ENCODE results near the gene GGA1.
A peak's percentile ranks its signal among the peaks of the same experiment; 100 is the strongest.
"Not testable (repeated sequence)": the region's sequence is repeated elsewhere in the genome, so short reads cannot be mapped to it uniquely, and the experiment has no call there.

Gene GGA1

GRCh38 chr22:37654563-37655251 lies 46.1 kb downstream of the GGA1 start:
- DNase-seq (ENCODE audit: low spot score): no peak

- no peak for DNase-seq (ENCODE audit: low spot score)
Measured at GRCh38 chr22:37655252-37655563, 46.6 kb downstream of the GGA1 start.

- not testable (repeated sequence) for DNase-seq (ENCODE audit: low spot score)
Measured at GRCh38 chr22:37656583-37656982, 47.9 kb downstream of the GGA1 start.

GRCh38 chr22:37657590-37658132 lies 49.0 kb downstream of the GGA1 start:
- no peak for DNase-seq (ENCODE audit: low spot score)

GRCh38 chr22:37658133-37659065 lies 49.8 kb downstream of the GGA1 start, which contains the start of gene PDXP:
TSS of gene PDXP (plus strand) at chr22:37658723. CDS start at chr22:37658783, 60 bp downstream.
- DNase-seq (ENCODE audit: low spot score): peak; percentile 100

- DNase-seq (ENCODE audit: low spot score): no peak
Measured at GRCh38 chr22:37659066-37659896, 50.6 kb downstream of the GGA1 start.

- DNase-seq (ENCODE audit: low spot score): no peak
Measured at GRCh38 chr22:37659897-37660708, 51.5 kb downstream of the GGA1 start.

- no peak for DNase-seq (ENCODE audit: low spot score)
Measured at GRCh38 chr22:37660709-37661045, 52.0 kb downstream of the GGA1 start.

- no peak for DNase-seq (ENCODE audit: low spot score)
Measured at GRCh38 chr22:37661160-37661924, 52.7 kb downstream of the GGA1 start.

- no peak for DNase-seq (ENCODE audit: low spot score)
Measured at GRCh38 chr22:37662039-37662438, 53.4 kb downstream of the GGA1 start.

GRCh38 chr22:37663521-37664140 lies 55.0 kb downstream of the GGA1 start:
- DNase-seq (ENCODE audit: low spot score): no peak

- DNase-seq (ENCODE audit: low spot score): no peak
Measured at GRCh38 chr22:37664249-37665101, 55.8 kb downstream of the GGA1 start.

- no peak for DNase-seq (ENCODE audit: low spot score)
Measured at GRCh38 chr22:37665487-37665886, 56.9 kb downstream of the GGA1 start.

- no peak for DNase-seq (ENCODE audit: low spot score)
Measured at GRCh38 chr22:37669586-37669985, 61.0 kb downstream of the GGA1 start.

GRCh38 chr22:37672206-37672919 lies 63.7 kb downstream of the GGA1 start:
- DNase-seq (ENCODE audit: low spot score): no peak

- no peak for DNase-seq (ENCODE audit: low spot score)
Measured at GRCh38 chr22:37672920-37673455, 64.4 kb downstream of the GGA1 start.

- DNase-seq (ENCODE audit: low spot score): no peak
Measured at GRCh38 chr22:37674248-37674647, 65.6 kb downstream of the GGA1 start.
